ENCODE results near the gene ELOVL5. TPM values are rescaled to one million over a fixed set of nuclear protein-coding genes. Genes with fewer than 3 reads are reported as not detected.

ELOVL5 gene
- total RNA-seq, 1 experiment from 2014 or later = 121 TPM

DNA sequence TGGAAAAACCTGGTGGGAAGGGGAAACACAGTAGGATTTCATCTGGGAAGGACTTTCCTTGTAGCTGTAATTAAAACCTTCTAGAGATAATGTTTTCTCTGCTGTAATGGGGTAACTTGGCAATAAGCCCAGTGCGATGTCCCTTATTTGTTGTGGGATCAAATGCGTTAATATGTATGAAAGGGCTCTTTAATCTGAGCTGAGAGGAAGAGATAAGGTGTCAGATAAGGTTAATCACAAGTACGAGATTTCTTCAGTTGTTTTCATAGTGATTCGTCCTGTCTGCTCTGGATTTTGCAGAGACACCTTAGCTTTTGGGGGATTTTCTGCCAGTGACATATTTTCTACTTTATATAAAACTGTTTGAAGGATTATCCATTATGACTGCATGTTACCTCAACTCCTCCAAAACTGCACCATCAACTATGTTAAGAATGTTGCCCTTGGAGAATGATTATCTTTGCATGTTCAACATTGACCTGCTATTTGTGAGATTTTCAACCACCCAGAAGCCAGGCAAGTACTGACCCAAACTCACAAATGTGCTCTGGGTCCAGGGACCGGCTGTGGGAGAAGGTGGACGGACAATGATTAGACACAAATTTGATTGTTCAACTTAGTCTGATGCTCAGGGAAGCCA is 21.2 kb upstream of the ELOVL5 start:
- Histone ChIP-seq H3K23me2 (ENCODE audit: insufficient read length, low read depth, low read length, poor library complexity, severe bottlenecking) (no peaks in the 10 kb centered on the region), H4K5ac (ENCODE audit: insufficient read length, low read depth, low read length) (no peak overlapping the region), H3K4ac (ENCODE audit: low read depth, low read length) (no peak overlapping the region), H4K91ac (ENCODE audit: insufficient read length, low read depth, low read length) (no peak overlapping the region), H4K8ac (replicated peaks; ENCODE audit: insufficient read length, low read depth, low read length) (no peak overlapping the region), H2BK20ac (ENCODE audit: low read depth, low read length, poor library complexity, severe bottlenecking) (no peak overlapping the region), H3K27me3 (ENCODE audit: insufficient read depth, low read length) (no peaks in the 10 kb centered on the region), H3K56ac (ENCODE audit: insufficient read length, low read depth, low read length) (no peak overlapping the region), H4K20me1 (ENCODE audit: control insufficient read depth, insufficient read depth, insufficient read length) (no peaks in the 10 kb centered on the region), H3T11ph (ENCODE audit: low read length) (no peak overlapping the region), H2BK120ac (ENCODE audit: low read depth, low read length, poor library complexity, severe bottlenecking) (no peak overlapping the region), H3K23ac (ENCODE audit: insufficient read length, low read depth, low read length) (no peak overlapping the region), H2BK15ac (ENCODE audit: low read depth, low read length) (no peak overlapping the region), H2BK12ac (ENCODE audit: insufficient read length, low read depth, low read length) (no peak overlapping the region), H3K79me2 (ENCODE audit: insufficient read depth, low read length) (no peaks in the 10 kb centered on the region), H2AK5ac (ENCODE audit: insufficient read length, low read length) (no peak overlapping the region), H3K4me1 (ENCODE audit: insufficient read depth, low read length) (no peaks in the 10 kb centered on the region), H3K27ac (ENCODE audit: insufficient read length, low read depth, low read length) (no peak overlapping the region), H2AFZ (ENCODE audit: low read length) (no peak overlapping the region), H3K9ac (ENCODE audit: extremely low read depth, insufficient read length, low read length) (no peak overlapping the region), H3K18ac (ENCODE audit: insufficient read length, low read depth, low read length) (no peak overlapping the region), H3K79me1 (ENCODE audit: insufficient read depth, low read depth, low read length, poor library complexity, severe bottlenecking) (no peaks in the 10 kb centered on the region), H2BK5ac (ENCODE audit: insufficient read length, low read length) (no peak overlapping the region), H3K4me2 (ENCODE audit: insufficient read depth, insufficient read length, low read length) (no peak overlapping the region), H3K14ac (ENCODE audit: insufficient read depth, low read length) (no peak overlapping the region), H3K9me3 (ENCODE audit: control insufficient read depth, low read depth, low read length) (no peaks in the 10 kb centered on the region)
- Mint-ChIP-seq H3K27me3 (ENCODE audit: low read depth) (no peaks in the 10 kb centered on the region; the same call in 1 of the 2 replicates), H3K27ac (no peak overlapping the region), H3K4me1 (no peaks in the 10 kb centered on the region), H3K9me3 (peaks cover 2 to 3% of the 10 kb centered on the region in 2 experiments; a peak in 3 of 5 replicates), H3K36me3 (ENCODE audit: insufficient read depth in 1 of 3, low read depth in 3 of 3) (peaks cover 0 to 2% (median 2%) of the 10 kb centered on the region in 3 experiments; a peak in 2 of 7 replicates), H3K4me3 (no peak overlapping the region)
- TF ChIP-seq, protein P1, sequence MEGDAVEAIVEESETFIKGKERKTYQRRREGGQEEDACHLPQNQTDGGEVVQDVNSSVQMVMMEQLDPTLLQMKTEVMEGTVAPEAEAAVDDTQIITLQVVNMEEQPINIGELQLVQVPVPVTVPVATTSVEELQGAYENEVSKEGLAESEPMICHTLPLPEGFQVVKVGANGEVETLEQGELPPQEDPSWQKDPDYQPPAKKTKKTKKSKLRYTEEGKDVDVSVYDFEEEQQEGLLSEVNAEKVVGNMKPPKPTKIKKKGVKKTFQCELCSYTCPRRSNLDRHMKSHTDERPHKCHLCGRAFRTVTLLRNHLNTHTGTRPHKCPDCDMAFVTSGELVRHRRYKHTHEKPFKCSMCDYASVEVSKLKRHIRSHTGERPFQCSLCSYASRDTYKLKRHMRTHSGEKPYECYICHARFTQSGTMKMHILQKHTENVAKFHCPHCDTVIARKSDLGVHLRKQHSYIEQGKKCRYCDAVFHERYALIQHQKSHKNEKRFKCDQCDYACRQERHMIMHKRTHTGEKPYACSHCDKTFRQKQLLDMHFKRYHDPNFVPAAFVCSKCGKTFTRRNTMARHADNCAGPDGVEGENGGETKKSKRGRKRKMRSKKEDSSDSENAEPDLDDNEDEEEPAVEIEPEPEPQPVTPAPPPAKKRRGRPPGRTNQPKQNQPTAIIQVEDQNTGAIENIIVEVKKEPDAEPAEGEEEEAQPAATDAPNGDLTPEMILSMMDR (conservative IDR thresholded peaks at IDR 0.05) = no peak
- no CpG with 5 or more reads among the region's 6 CpGs for WGBS (ENCODE audit: extremely low coverage, insufficient read length, low lambda C conversion rate)
- DNase-seq = no peak

All from H9 (cell line).